Activated naive CD4-positive, alpha-beta T cell (primary cell): ENCODE data around the gene KCNK4.
A peak's percentile ranks its signal among the peaks of the same experiment; 100 is the strongest.
"Not testable (repeated sequence)": the region's sequence is repeated elsewhere in the genome, so short reads cannot be mapped to it uniquely, and the experiment has no call there.

ENCODE experiments used
- DNase-seq, 4 experiments: peaks; one replicate each; lab custom pipeline; 2025; lab: John Stamatoyannopoulos, UW

Gene KCNK4

GRCh38 chr11:64291262-64291751 lies at the start of gene KCNK4:
Gene KCNK4, plus strand, starts transcription at chr11:64291302. Its CDS starts 1,717 bp downstream, at chr11:64293019.
- DNase-seq: no peak

- no peak for DNase-seq
Observed at GRCh38 chr11:64241491-64242374, 49.4 kb upstream of the KCNK4 start.

DNA sequence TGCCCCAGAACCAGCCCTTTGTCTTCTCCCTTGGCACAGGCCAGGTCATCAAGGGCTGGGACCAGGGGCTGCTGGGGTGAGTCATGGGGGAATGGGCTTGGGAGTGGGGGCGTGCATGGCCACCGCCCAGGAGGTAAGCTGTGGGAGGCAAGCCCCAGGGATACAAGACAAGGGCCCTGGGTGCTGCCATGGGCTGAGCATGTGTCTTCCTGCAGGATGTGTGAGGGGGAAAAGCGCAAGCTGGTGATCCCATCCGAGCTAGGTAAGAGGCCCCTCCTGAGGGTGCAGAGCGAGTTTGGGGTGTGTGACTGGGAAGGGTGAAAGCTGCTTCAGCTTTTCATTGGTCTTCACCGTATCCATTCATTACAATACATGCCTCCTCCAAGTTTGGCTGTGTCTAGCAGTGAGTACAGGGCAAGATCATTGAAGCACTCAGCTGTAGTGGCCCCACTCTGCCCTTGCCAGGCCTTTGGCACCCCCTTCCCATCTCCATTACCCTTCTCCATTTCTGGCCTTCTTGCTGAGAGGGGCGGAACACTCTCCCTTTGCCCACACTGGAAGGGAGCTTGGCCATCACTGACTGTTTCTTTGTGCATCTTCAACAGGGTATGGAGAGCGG lies 47.8 kb upstream of the KCNK4 start:
- DNase-seq: no peak

DNA sequence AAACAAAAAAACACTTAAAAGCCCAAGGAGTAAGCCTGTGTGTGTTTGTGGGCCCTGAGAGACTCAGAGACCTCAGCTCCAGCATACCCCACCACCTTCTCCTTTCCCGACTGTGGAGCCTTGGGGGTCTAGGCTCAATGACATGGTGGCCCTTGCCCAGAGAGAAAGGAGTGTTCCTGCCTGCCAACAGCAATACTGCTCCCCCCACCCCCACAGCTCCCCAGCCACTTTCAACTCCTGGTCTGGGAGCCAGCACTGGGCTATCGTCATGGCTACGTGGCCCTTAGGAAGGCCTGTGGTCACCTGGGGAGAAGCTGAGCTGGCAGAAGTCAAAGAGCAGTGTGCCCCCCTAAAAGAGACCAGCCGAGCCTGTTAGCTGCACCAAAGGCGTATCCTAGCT lies 47.0 kb upstream of the KCNK4 start:
- DNase-seq: no peak

DNA sequence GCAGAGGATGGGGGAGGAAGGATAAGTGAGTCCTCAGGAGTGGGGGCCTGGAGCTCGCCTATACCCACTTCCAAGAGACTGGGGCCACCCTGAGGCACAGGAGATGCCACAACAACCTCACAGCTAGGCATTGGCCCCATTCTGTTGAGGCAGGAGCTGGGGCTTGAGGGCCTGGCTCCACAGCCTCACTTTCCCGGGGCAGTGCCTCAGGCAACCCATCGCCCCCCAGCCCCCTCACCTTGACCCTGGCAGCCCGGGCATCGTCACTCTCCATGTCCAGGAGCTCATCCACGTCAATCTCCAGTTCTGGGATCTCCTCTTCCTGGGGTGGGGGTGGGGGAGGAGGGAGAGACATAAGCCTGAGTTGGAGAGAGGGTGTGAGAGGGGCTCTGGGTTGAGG lies 46.1 kb upstream of the KCNK4 start:
- no peak for DNase-seq

DNA sequence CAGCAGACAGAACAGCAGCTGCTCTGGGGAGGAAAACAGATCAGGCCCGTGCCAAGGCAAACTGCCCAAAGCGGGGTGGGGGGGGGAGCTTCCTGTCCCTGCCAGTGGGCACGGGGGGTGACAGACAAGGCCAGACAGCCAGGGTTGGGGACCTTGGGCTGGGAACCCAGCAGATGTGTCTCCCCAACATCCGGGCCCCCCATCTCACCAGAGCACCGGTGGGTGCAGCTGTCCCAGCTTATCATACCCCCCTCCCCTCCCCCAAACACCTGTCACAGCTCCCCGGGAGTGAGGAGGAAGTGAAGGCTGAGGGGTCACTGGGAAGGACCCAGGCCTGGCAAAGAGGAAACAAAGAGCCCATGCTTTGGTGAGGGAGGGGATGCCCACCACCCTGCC lies 45.7 kb upstream of the KCNK4 start:
- peak in 1 of 4 experiments; percentile 26 for DNase-seq

- peak; percentile 29 to 57 (median 44) for DNase-seq
Observed at GRCh38 chr11:64245797-64246620, 45.1 kb upstream of the KCNK4 start.

- DNase-seq: not testable (repeated sequence)
Observed at GRCh38 chr11:64246621-64246870, 44.6 kb upstream of the KCNK4 start.

- peak; percentile 44 to 67 (median 52) for DNase-seq
Observed at GRCh38 chr11:64246871-64247728, 44.0 kb upstream of the KCNK4 start, which contains the start of gene PPP1R14B. Gene PPP1R14B, minus strand, starts transcription at chr11:64246943. Its CDS starts 270 bp downstream, at chr11:64246673.

DNA sequence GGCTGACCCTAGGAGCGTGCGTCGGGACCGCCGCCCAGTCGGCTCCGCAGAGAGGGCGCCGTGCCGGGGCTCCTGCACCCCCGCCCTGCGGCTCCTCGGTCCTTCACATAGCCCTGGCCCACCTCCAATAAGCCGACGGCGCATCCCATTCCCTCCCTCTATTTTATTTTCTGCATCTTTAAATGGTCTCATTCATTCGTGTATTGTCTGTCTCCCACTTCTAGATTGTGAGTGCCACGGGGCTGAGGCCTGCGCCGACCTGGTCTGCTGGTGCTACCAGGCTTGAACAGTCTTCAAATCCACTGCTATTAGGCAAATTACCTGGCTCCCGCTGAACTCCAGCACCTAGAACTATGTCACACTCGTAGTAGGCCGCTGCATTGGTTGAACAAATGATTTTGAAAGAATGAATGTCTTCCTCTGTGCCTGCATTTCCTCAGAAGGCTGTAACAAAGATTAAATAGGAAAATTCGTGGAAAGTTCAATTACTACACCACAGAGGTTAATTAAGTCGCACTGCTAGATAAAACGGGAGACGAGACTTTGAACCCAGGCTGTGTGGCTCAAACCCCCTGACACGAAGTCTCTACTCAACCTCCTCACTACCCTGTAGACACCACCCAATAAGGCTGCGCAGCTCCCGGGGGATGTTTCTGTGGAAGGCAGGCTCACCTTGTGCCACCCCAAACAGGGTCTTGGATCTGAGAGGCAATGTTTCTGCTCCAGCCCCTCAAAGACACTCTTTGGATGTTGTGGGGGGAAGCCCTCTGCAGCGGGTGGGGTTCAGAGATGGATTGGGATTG lies 43.2 kb upstream of the KCNK4 start:
- no peak for DNase-seq

DNA sequence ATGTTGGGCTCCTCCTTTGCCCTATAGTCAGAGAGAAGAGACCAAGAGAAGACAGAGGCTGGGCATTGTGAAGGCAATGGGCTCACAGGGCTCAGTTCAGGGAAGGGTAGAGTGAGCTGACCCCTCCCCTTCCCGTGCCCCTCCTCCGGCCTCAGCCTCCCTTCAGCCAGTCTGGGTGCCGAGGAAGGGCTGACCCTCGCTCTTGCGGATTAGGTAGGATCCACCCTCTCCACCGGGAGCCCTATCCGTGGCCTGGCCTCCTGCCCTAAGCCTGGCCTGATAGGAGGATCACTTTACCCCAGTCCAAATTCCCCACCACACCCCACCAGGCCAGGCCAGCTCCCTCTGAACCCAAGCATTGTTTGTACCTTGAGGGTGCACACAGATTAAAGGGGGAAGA lies 42.5 kb upstream of the KCNK4 start:
- no peak for DNase-seq

GRCh38 chr11:64249038-64249437 lies 42.1 kb upstream of the KCNK4 start:
- no peak for DNase-seq

- DNase-seq: no peak
Observed at GRCh38 chr11:64249563-64250414, 41.3 kb upstream of the KCNK4 start.

DNA sequence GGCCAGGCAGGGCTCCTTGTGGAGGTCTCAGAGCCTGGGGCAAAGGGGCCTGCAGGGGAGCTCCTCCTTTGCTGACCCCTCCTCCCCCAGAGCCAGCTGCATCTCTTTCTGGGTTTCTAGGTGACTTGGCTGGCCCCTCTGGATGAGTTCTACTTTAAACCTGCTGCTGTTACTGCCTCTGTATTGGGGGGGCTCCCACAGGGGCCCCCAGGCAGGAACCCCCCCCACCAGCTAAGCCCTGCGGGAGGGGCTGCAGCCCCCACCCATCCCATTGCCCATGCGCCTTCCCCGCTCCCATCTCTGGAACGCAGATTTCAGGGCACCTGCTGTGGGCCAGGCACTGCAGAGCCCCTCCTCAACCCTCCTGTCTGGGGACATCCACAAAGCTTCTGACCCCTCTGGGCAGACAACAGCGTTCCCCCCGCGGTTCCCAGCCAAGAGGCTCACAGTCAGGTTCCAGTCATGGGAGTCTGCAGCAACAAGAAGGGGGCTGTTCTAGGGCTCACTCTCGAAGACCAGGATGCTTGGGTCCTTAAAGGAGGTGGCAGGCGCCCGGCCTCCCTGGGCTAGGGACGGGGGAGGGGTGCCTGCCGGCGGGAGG lies 40.6 kb upstream of the KCNK4 start:
- no peak for DNase-seq

GRCh38 chr11:64251016-64251752 lies 39.9 kb upstream of the KCNK4 start, which contains the start of gene PLCB3:
Gene PLCB3, plus strand, starts transcription at chr11:64251530. Its CDS starts 120 bp downstream, at chr11:64251650.
- peak; percentile 29 to 63 (median 42) for DNase-seq

GRCh38 chr11:64251753-64252002 lies 39.4 kb upstream of the KCNK4 start:
- DNase-seq: no peak

DNA sequence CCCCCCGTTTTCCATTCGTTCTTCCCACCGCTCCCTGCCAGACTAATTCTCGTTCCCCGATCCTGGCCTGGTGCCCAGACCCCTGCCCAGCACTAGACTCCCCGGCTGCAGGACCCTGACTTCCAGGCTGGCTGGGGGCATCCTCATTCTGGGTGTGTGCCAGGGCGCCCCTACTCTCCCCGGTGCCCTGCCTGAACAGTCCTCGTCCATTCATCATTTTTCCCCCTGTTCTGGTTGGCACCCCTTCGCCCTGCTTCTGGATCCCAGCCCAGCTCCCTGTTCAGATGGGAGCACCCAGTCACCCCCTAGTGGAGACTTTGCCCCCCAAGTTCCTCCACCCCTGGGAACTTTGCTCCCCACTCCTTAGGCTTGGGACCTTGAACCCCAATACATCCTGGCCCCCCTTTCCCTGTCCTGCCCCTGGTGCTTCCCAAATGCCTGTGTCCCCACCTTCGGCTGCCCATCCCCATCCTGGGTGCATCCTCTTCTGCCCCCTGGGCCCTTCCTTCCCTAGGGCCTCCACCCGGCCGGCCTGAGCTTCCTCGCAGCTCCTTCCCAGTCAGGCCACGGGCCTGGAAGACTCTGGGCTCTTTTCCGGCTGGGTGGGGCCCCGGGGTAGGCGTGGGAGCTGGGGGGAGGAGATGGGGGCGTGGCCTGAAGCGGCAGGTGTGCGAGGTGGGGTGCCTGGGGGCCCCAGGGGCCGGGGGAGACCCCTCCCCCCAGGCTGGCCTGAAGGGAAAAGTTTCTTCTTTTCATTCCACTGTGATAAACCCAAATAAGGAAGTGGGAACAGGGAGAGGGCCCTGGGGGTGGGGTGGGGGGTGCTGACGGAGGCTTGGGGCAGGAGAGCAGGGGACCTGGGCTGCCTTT lies 38.9 kb upstream of the KCNK4 start:
- no peak for DNase-seq

GRCh38 chr11:64253043-64253442 lies 38.1 kb upstream of the KCNK4 start:
- DNase-seq: no peak
